Hepatocyte (in vitro differentiated cells): Measurements from ENCODE around the gene TLCD1. TPM values are rescaled to one million over a fixed set of nuclear protein-coding genes. Genes with fewer than 3 reads are reported as not detected.

Experiments
- DNase-seq: peaks from one replicate; pipeline ENCODE4 v3.0.0-alpha.2; 2016; ENCODE audit warnings: low spot score
- H2AFZ ChIP-seq: fragments of 200-600 bp; sonication (generic); 2 replicates; pipeline ENCODE4 v1.6.0; 2016; ENCODE audit warnings: antibody characterized with exemption, mild to moderate bottlenecking
- H3K27ac ChIP-seq: fragments of 200-600 bp; sonication (generic); 2 replicates; pipeline ENCODE4 v1.5.1; 2016; ENCODE audit warnings: mild to moderate bottlenecking
- H3K27me3 ChIP-seq: fragments of 200-600 bp; sonication (generic); 2 replicates; pipeline ENCODE4 v1.6.1; 2016
- H3K36me3 ChIP-seq: fragments of 200-600 bp; sonication (generic); replicated peaks from 2 replicates; pipeline ENCODE4 v1.5.1; 2016; ENCODE audit warnings: low read depth; ENCODE audit not compliant: insufficient read depth
- H3K4me1 ChIP-seq: fragments of 200-600 bp; sonication (generic); 2 replicates; pipeline ENCODE4 v1.5.1; 2016; ENCODE audit warnings: mild to moderate bottlenecking, moderate library complexity; ENCODE audit not compliant: insufficient read depth
- H3K4me2 ChIP-seq: fragments of 200-600 bp; sonication (generic); 2 replicates; pipeline ENCODE4 v1.6.0; 2016
- H3K4me3 ChIP-seq: fragments of 200-600 bp; sonication (generic); 2 replicates; pipeline ENCODE4 v1.5.1; 2016; ENCODE audit warnings: mild to moderate bottlenecking
- H3K79me2 ChIP-seq: fragments of 200-600 bp; sonication (generic); 2 replicates; pipeline ENCODE4 v1.6.0; 2017; ENCODE audit warnings: mild to moderate bottlenecking
- H3K9me2 ChIP-seq: fragments of 200-600 bp; sonication (generic); replicated peaks from 2 replicates; pipeline ENCODE4 v1.6.0; 2017; ENCODE audit warnings: mild to moderate bottlenecking; ENCODE audit not compliant: insufficient read depth
- H3K9me3 ChIP-seq: fragments of 200-600 bp; sonication (generic); 2 replicates; pipeline ENCODE4 v1.5.1; 2016; ENCODE audit warnings: low read depth, mild to moderate bottlenecking
- H4K20me1 ChIP-seq: fragments of 200-600 bp; sonication (generic); 2 replicates; pipeline ENCODE4 v1.6.0; 2016; ENCODE audit warnings: mild to moderate bottlenecking; ENCODE audit not compliant: insufficient read depth, poor library complexity, severe bottlenecking
- CTCF ChIP-seq: fragments of 200-600 bp; sonication (generic); IDR thresholded peaks from 2 replicates; pipeline ENCODE4 v1.5.1; 2016; ENCODE audit warnings: antibody characterized with exemption, mild to moderate bottlenecking; ENCODE audit not compliant: poor library complexity
- EZH2 ChIP-seq: fragments of 200-600 bp; sonication (generic); IDR thresholded peaks from 2 replicates; pipeline ENCODE4 v1.6.1; 2016; ENCODE audit warnings: antibody characterized with exemption, mild to moderate bottlenecking, borderline replicate concordance
- EZH2phosphoT487 ChIP-seq: fragments of 200-600 bp; sonication (generic); IDR thresholded peaks from one replicate; pipeline ENCODE4 v1.6.1; 2018; ENCODE audit warnings: antibody characterized with exemption, mild to moderate bottlenecking, low read depth, moderate library complexity; ENCODE audit not compliant: unreplicated experiment, severe bottlenecking
- WGBS: methylation state at CpG from one replicate; pipeline ENCODE4 v1.1.6; 2016; ENCODE audit warnings: low lambda C conversion rate; ENCODE audit errors: missing lambda C conversion rate; 5-methylcytosine and 5-hydroxymethylcytosine counted together
- polyA plus RNA-seq: library from polyadenylated mRNA; unstranded; fragments of >200 nt; fragmentation: Nextera tagmentation; extraction: Ambion mirVana; gene quantifications from 2 replicates; pipeline ENCODE4 v1.2.1, GENCODE V29; 2016
- total RNA-seq: library from RNA; depleted of rRNA; stranded (reverse); fragments of >200 nt; gene quantifications from 2 replicates; pipeline ENCODE4 v1.2.3, GENCODE V29; 2014

Gene TLCD1
- total and polyA plus RNA-seq, 2 experiments from 2014 or later, result 12.5 to 23.4 TPM

GRCh38 chr17:28749516-28750177, 23.6 kb upstream of the TLCD1 start:
- H3K27ac ChIP-seq, result peak overlapping the region; percentile 44
- WGBS, result 63% methylated on average over 11 of the region's 11 CpGs
- peaks cover 23% of the 10 kb centered on the region for H3K4me1 ChIP-seq
- peaks cover 57% of the 10 kb centered on the region for H3K79me2 ChIP-seq
- H3K36me3 ChIP-seq, result no peaks in the 10 kb centered on the region
- DNase-seq, result no peak
- TF ChIP-seq EZH2phosphoT487 (no peak), CTCF (no peak), EZH2 (no peak)
- H2AFZ ChIP-seq, result no peak overlapping the region
- H3K9me3 ChIP-seq, result no peaks in the 10 kb centered on the region
- peak overlapping the region; percentile 3 for H3K4me2 ChIP-seq
- no peak overlapping the region for H3K4me3 ChIP-seq
- no peaks in the 10 kb centered on the region for H3K9me2 ChIP-seq
- H4K20me1 ChIP-seq, result peaks cover 49% of the 10 kb centered on the region
- no peaks in the 10 kb centered on the region for H3K27me3 ChIP-seq

GRCh38 chr17:28748852-28749515, 23.0 kb upstream of the TLCD1 start:
- Histone ChIP-seq H3K4me1 (peaks cover 23% of the 10 kb centered on the region), H3K4me2 (no peak overlapping the region), H2AFZ (no peak overlapping the region), H4K20me1 (peaks cover 49% of the 10 kb centered on the region), H3K9me3 (no peaks in the 10 kb centered on the region), H3K4me3 (no peak overlapping the region), H3K9me2 (no peaks in the 10 kb centered on the region), H3K27ac (peak overlapping the region; percentile 44), H3K36me3 (no peaks in the 10 kb centered on the region), H3K79me2 (peaks cover 64% of the 10 kb centered on the region), H3K27me3 (no peaks in the 10 kb centered on the region)
- DNase-seq, result no peak
- WGBS, result 87% methylated on average over 18 of the region's 18 CpGs
- TF ChIP-seq EZH2 (no peak), EZH2phosphoT487 (no peak), CTCF (no peak)

- H3K79me2 ChIP-seq, result peaks cover 64% of the 10 kb centered on the region
- peaks cover 23% of the 10 kb centered on the region for H3K4me1 ChIP-seq
- H3K36me3 ChIP-seq, result no peaks in the 10 kb centered on the region
- peaks cover 49% of the 10 kb centered on the region for H4K20me1 ChIP-seq
- no peaks in the 10 kb centered on the region for H3K9me2 ChIP-seq
- H3K27me3 ChIP-seq, result no peaks in the 10 kb centered on the region
- no peak for DNase-seq
- no peak overlapping the region for H3K4me3 ChIP-seq
- H2AFZ ChIP-seq, result no peak overlapping the region
- WGBS, result 92% methylated on average over 18 of the region's 18 CpGs
- no peak for TF ChIP-seq EZH2phosphoT487
- no peak for TF ChIP-seq CTCF
- TF ChIP-seq EZH2, result no peak
- no peaks in the 10 kb centered on the region for H3K9me3 ChIP-seq
- H3K27ac ChIP-seq, result peak overlapping the region; percentile 100
- H3K4me2 ChIP-seq, result no peak overlapping the region
Measured at GRCh38 chr17:28747801-28748750, 22.0 kb upstream of the TLCD1 start.
